ENCODE results near the gene SHMT2. TPM values are rescaled to one million over a fixed set of nuclear protein-coding genes. Genes with fewer than 3 reads are reported as not detected.
A peak's percentile ranks its signal among the peaks of the same experiment; 100 is the strongest.

SHMT2 gene
- total RNA-seq, 1 donor from 2014 or later, result 78.7 TPM

- Mint-ChIP-seq H3K9me3 (no peaks in the 10 kb centered on the region), H3K36me3 (peaks cover under 1% of the 10 kb centered on the region), H3K4me1 (peaks cover 48% of the 10 kb centered on the region), H3K4me3 (peak overlapping the region; percentile 78), H3K27me3 (ENCODE audit: low read depth) (peaks cover 96% of the 10 kb centered on the region), H3K27ac (no peak overlapping the region)
- TF ChIP-seq CTCF (IDR thresholded peaks at IDR 0.05; ENCODE audit: unreplicated experiment), result no peak
- DNase-seq (ENCODE audit: low spot score in 2 of 2, unreplicated experiment in 2 of 2), result no peak
These were observed 10.1 kb downstream of the SHMT2 start for GRCh38 chr12:57239587-57240065.

- Mint-ChIP-seq H3K9me3 (no peaks in the 10 kb centered on the region), H3K4me1 (peaks cover 48% of the 10 kb centered on the region), H3K27me3 (ENCODE audit: low read depth) (peaks cover 93% of the 10 kb centered on the region), H3K36me3 (no peaks in the 10 kb centered on the region), H3K27ac (peak overlapping the region; percentile 34), H3K4me3 (peak overlapping the region; percentile 78)
- DNase-seq (ENCODE audit: low spot score in 2 of 2, unreplicated experiment in 2 of 2), result no peak
- no peak for TF ChIP-seq CTCF (IDR thresholded peaks at IDR 0.05; ENCODE audit: unreplicated experiment)
These were observed 10.8 kb downstream of the SHMT2 start for GRCh38 chr12:57240066-57240921.

- no peak for TF ChIP-seq CTCF (IDR thresholded peaks at IDR 0.05; ENCODE audit: unreplicated experiment)
- peaks cover 48% of the 10 kb centered on the region for H3K4me1 Mint-ChIP-seq
- H3K27ac Mint-ChIP-seq, result no peak overlapping the region
- peak overlapping the region; percentile 78 for H3K4me3 Mint-ChIP-seq
- H3K27me3 Mint-ChIP-seq (ENCODE audit: low read depth), result peaks cover 86% of the 10 kb centered on the region
- no peak for DNase-seq (ENCODE audit: low spot score in 2 of 2, unreplicated experiment in 2 of 2)
- no peaks in the 10 kb centered on the region for H3K9me3 Mint-ChIP-seq
- H3K36me3 Mint-ChIP-seq, result no peaks in the 10 kb centered on the region
These were observed 11.5 kb downstream of the SHMT2 start for GRCh38 chr12:57240926-57241401.

- H3K9me3 Mint-ChIP-seq, result no peaks in the 10 kb centered on the region
- H3K27me3 Mint-ChIP-seq (ENCODE audit: low read depth), result peaks cover 79% of the 10 kb centered on the region
- peaks cover 48% of the 10 kb centered on the region for H3K4me1 Mint-ChIP-seq
- peak overlapping the region; percentile 38 for H3K4me3 Mint-ChIP-seq
- no peak for TF ChIP-seq CTCF (IDR thresholded peaks at IDR 0.05; ENCODE audit: unreplicated experiment)
- no peak overlapping the region for H3K27ac Mint-ChIP-seq
- no peak for DNase-seq (ENCODE audit: low spot score in 2 of 2, unreplicated experiment in 2 of 2)
- no peaks in the 10 kb centered on the region for H3K36me3 Mint-ChIP-seq
These were observed 12.1 kb downstream of the SHMT2 start for GRCh38 chr12:57241402-57242310.

GRCh38 chr12:57242329-57242690 lies 12.8 kb downstream of the SHMT2 start:
- no peak for DNase-seq (ENCODE audit: low spot score in 2 of 2, unreplicated experiment in 2 of 2)
- Mint-ChIP-seq H3K4me3 (peak overlapping the region; percentile 68), H3K36me3 (no peaks in the 10 kb centered on the region), H3K27me3 (ENCODE audit: low read depth) (peaks cover 73% of the 10 kb centered on the region), H3K27ac (no peak overlapping the region), H3K9me3 (no peaks in the 10 kb centered on the region), H3K4me1 (peaks cover 45% of the 10 kb centered on the region)
- TF ChIP-seq CTCF (IDR thresholded peaks at IDR 0.05; ENCODE audit: unreplicated experiment), result no peak
